NCI-H345 treated with DMSO at 0.1 percent for 48 hours (cell line): ENCODE results near the gene TMEM132D.

Experiments used
- DNase-seq: peaks from one replicate; lab custom pipeline; 2025; ENCODE audit not compliant: unreplicated experiment; lab: John Stamatoyannopoulos, UW

Gene TMEM132D

GRCh38 chr12:129827102-129827865 is 76.5 kb downstream of the TMEM132D start:
- DNase-seq: no peak

- no peak for DNase-seq
Observed at GRCh38 chr12:129826273-129826672, 77.6 kb downstream of the TMEM132D start.

- DNase-seq: no peak
Observed at GRCh38 chr12:129825316-129825715, 78.5 kb downstream of the TMEM132D start.

- DNase-seq: no peak
Observed at GRCh38 chr12:129821964-129822363, 81.9 kb downstream of the TMEM132D start.

GRCh38 chr12:129819391-129819790 is 84.4 kb downstream of the TMEM132D start:
- no peak for DNase-seq

GRCh38 chr12:129815846-129816245 is 88.0 kb downstream of the TMEM132D start:
- no peak for DNase-seq

GRCh38 chr12:129811963-129812362 is 91.9 kb downstream of the TMEM132D start:
- DNase-seq: no peak

- no peak for DNase-seq
Observed at GRCh38 chr12:129807136-129807535, 96.7 kb downstream of the TMEM132D start.

- no peak for DNase-seq
Observed at GRCh38 chr12:129791396-129791795, 112.4 kb downstream of the TMEM132D start.

GRCh38 chr12:129790930-129791329 is 112.9 kb downstream of the TMEM132D start:
- no peak for DNase-seq

- DNase-seq: no peak
Observed at GRCh38 chr12:129790331-129790730, 113.5 kb downstream of the TMEM132D start.

GRCh38 chr12:129789921-129790320 is 113.9 kb downstream of the TMEM132D start:
- no peak for DNase-seq

GRCh38 chr12:129788506-129789084 is 115.2 kb downstream of the TMEM132D start:
- no peak for DNase-seq

GRCh38 chr12:129779989-129780388 is 123.8 kb downstream of the TMEM132D start:
- DNase-seq: no peak

- DNase-seq: no peak
Observed at GRCh38 chr12:129779033-129779432, 124.8 kb downstream of the TMEM132D start.

- DNase-seq: peak; percentile 78
Observed at GRCh38 chr12:129776977-129777667, 126.7 kb downstream of the TMEM132D start.

- DNase-seq: no peak
Observed at GRCh38 chr12:129772501-129773493, 131.0 kb downstream of the TMEM132D start.

- no peak for DNase-seq
Observed at GRCh38 chr12:129771238-129771637, 132.6 kb downstream of the TMEM132D start.

GRCh38 chr12:129765719-129766118 is 138.1 kb downstream of the TMEM132D start:
- no peak for DNase-seq

- DNase-seq: no peak
Observed at GRCh38 chr12:129762436-129762835, 141.4 kb downstream of the TMEM132D start.

- no peak for DNase-seq
Observed at GRCh38 chr12:129753586-129753985, 150.2 kb downstream of the TMEM132D start.
